Measurements from ENCODE around the gene SEZ6L2. TPM values are rescaled to one million over a fixed set of nuclear protein-coding genes. Genes with fewer than 3 reads are reported as not detected.

Gene SEZ6L2
- total and polyA plus RNA-seq, 2 experiments from 2014 or later = 18.0 to 71.9 TPM

DNA sequence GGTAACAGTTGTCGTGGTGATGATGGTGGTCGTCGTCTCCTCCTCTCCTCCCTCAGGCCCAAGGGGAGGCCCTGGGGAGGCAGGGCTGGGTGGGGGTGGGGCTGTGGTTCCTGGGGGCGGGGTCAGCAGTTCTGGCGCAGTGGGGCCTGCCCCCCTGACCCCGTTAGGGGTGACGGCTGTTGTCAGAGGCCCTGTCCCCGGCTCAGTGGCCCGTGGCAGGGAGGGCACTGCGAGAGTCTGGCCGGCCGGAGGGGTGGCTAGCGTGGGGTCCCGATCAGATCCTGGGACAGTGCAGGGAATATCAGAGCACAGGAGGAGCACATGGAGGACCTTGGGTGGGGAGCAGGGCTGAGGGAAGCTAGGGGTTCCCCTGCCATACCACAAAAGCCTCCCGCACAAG is 2.5 kb downstream of the SEZ6L2 start (continued):
- TF ChIP-seq, protein P1, sequence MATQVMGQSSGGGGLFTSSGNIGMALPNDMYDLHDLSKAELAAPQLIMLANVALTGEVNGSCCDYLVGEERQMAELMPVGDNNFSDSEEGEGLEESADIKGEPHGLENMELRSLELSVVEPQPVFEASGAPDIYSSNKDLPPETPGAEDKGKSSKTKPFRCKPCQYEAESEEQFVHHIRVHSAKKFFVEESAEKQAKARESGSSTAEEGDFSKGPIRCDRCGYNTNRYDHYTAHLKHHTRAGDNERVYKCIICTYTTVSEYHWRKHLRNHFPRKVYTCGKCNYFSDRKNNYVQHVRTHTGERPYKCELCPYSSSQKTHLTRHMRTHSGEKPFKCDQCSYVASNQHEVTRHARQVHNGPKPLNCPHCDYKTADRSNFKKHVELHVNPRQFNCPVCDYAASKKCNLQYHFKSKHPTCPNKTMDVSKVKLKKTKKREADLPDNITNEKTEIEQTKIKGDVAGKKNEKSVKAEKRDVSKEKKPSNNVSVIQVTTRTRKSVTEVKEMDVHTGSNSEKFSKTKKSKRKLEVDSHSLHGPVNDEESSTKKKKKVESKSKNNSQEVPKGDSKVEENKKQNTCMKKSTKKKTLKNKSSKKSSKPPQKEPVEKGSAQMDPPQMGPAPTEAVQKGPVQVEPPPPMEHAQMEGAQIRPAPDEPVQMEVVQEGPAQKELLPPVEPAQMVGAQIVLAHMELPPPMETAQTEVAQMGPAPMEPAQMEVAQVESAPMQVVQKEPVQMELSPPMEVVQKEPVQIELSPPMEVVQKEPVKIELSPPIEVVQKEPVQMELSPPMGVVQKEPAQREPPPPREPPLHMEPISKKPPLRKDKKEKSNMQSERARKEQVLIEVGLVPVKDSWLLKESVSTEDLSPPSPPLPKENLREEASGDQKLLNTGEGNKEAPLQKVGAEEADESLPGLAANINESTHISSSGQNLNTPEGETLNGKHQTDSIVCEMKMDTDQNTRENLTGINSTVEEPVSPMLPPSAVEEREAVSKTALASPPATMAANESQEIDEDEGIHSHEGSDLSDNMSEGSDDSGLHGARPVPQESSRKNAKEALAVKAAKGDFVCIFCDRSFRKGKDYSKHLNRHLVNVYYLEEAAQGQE (IDR thresholded peaks at IDR 0.05; ENCODE audit: unreplicated experiment) = no peak
- TF ChIP-seq EZH2 (IDR thresholded peaks at IDR 0.05; ENCODE audit: low read depth, unreplicated experiment) (no peak), STAT1 (IDR thresholded peaks at IDR 0.05; ENCODE audit: unreplicated experiment) (no peak), ZNF331 (CRISPR knock-in tag; IDR thresholded peaks at IDR 0.05; ENCODE audit: low read depth) (no peak), NANOG (IDR thresholded peaks at IDR 0.05; ENCODE audit: borderline replicate concordance) (no peak), CREB1 (CRISPR knock-in tag; IDR thresholded peaks at IDR 0.05; ENCODE audit: low read depth) (no peak), POLR2AphosphoS5 (IDR thresholded peaks at IDR 0.05; ENCODE audit: low read depth) (no peak), EZH2phosphoT487 (IDR thresholded peaks at IDR 0.05; ENCODE audit: unreplicated experiment) (no peak), JUNB (IDR thresholded peaks at IDR 0.05; ENCODE audit: unreplicated experiment) (no peak)
- TF ChIP-seq, protein P2, sequence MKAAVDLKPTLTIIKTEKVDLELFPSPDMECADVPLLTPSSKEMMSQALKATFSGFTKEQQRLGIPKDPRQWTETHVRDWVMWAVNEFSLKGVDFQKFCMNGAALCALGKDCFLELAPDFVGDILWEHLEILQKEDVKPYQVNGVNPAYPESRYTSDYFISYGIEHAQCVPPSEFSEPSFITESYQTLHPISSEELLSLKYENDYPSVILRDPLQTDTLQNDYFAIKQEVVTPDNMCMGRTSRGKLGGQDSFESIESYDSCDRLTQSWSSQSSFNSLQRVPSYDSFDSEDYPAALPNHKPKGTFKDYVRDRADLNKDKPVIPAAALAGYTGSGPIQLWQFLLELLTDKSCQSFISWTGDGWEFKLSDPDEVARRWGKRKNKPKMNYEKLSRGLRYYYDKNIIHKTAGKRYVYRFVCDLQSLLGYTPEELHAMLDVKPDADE (IDR thresholded peaks at IDR 0.05) = no peak

DNA sequence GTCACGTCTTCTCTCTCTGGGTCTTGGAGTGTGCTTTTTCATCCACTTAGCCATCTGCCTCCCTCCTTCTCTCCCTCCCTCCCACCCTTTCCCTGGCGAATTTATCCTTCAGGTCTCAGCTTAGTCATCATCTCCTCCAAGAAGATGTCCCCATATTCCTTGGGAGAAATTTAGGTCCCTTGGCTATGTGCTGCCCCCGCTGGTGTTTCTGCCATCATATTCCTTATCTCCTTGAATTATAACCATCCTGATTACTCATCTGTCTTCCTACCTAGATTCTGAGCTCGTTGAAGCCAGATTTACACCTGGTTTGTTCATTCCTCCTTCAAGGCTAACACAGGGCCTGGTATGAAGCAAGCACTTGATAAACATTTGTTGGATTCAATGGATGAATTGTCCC is 5.0 kb downstream of the SEZ6L2 start:
- H3K27me3 Mint-ChIP-seq (ENCODE audit: insufficient read depth, low read depth, poor library complexity) = peaks cover 2% of the 10 kb centered on the region
- H3K4me2 ChIP-seq = no peak overlapping the region
- no peaks in the 10 kb centered on the region for H3K79me2 ChIP-seq (replicated peaks; ENCODE audit: insufficient read depth)
- H3K9me2 ChIP-seq (ENCODE audit: insufficient read depth) = no peaks in the 10 kb centered on the region
- peaks cover 22% of the 10 kb centered on the region for H3K4me1 Mint-ChIP-seq
- H3F3A ChIP-seq (replicated peaks; ENCODE audit: low read depth) = no peaks in the 10 kb centered on the region
- no peak overlapping the region for H2AFZ ChIP-seq
- peaks cover 12% of the 10 kb centered on the region for H3K4me1 ChIP-seq (ENCODE audit: insufficient read depth)
- H3K36me3 ChIP-seq (ENCODE audit: insufficient read depth) = no peaks in the 10 kb centered on the region
- no peak overlapping the region for H3K4me3 ChIP-seq
- peaks cover 6% of the 10 kb centered on the region for H3K36me3 Mint-ChIP-seq (ENCODE audit: low read depth)
- no peak for ATAC-seq
- H4K20me1 ChIP-seq (replicated peaks; ENCODE audit: insufficient read depth) = no peaks in the 10 kb centered on the region; the same call in 1 of the 2 replicates
- H3K27ac ChIP-seq (ENCODE audit: low read depth) = no peak overlapping the region
- DNase-seq (ENCODE audit: low spot score) = no peak
- no peaks in the 10 kb centered on the region for H3K9me3 Mint-ChIP-seq
- no peak overlapping the region for H3K4me3 Mint-ChIP-seq
- H3K27me3 ChIP-seq (ENCODE audit: insufficient read depth) = no peaks in the 10 kb centered on the region
- H3K27ac Mint-ChIP-seq = no peak overlapping the region
- TF ChIP-seq, protein P2 (IDR thresholded peaks at IDR 0.05) = no peak
- TF ChIP-seq, protein P1 (IDR thresholded peaks at IDR 0.05; ENCODE audit: unreplicated experiment) = no peak
- TF ChIP-seq ZNF331 (CRISPR knock-in tag; IDR thresholded peaks at IDR 0.05; ENCODE audit: low read depth) (no peak), JUNB (IDR thresholded peaks at IDR 0.05; ENCODE audit: unreplicated experiment) (no peak), EZH2 (IDR thresholded peaks at IDR 0.05; ENCODE audit: low read depth, unreplicated experiment) (no peak), ZNF114 (CRISPR knock-in tag; IDR thresholded peaks at IDR 0.05) (no peak), CREB1 (CRISPR knock-in tag; IDR thresholded peaks at IDR 0.05; ENCODE audit: low read depth) (no peak), STAT1 (IDR thresholded peaks at IDR 0.05; ENCODE audit: unreplicated experiment) (no peak)
- TF ChIP-seq, protein P3, sequence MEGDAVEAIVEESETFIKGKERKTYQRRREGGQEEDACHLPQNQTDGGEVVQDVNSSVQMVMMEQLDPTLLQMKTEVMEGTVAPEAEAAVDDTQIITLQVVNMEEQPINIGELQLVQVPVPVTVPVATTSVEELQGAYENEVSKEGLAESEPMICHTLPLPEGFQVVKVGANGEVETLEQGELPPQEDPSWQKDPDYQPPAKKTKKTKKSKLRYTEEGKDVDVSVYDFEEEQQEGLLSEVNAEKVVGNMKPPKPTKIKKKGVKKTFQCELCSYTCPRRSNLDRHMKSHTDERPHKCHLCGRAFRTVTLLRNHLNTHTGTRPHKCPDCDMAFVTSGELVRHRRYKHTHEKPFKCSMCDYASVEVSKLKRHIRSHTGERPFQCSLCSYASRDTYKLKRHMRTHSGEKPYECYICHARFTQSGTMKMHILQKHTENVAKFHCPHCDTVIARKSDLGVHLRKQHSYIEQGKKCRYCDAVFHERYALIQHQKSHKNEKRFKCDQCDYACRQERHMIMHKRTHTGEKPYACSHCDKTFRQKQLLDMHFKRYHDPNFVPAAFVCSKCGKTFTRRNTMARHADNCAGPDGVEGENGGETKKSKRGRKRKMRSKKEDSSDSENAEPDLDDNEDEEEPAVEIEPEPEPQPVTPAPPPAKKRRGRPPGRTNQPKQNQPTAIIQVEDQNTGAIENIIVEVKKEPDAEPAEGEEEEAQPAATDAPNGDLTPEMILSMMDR (conservative IDR thresholded peaks at IDR 0.05; ENCODE audit: low read depth in 2 of 2) = no peak

Measured in GM23338 (cell line).